Measurements from ENCODE around the gene MIB2.

DNA sequence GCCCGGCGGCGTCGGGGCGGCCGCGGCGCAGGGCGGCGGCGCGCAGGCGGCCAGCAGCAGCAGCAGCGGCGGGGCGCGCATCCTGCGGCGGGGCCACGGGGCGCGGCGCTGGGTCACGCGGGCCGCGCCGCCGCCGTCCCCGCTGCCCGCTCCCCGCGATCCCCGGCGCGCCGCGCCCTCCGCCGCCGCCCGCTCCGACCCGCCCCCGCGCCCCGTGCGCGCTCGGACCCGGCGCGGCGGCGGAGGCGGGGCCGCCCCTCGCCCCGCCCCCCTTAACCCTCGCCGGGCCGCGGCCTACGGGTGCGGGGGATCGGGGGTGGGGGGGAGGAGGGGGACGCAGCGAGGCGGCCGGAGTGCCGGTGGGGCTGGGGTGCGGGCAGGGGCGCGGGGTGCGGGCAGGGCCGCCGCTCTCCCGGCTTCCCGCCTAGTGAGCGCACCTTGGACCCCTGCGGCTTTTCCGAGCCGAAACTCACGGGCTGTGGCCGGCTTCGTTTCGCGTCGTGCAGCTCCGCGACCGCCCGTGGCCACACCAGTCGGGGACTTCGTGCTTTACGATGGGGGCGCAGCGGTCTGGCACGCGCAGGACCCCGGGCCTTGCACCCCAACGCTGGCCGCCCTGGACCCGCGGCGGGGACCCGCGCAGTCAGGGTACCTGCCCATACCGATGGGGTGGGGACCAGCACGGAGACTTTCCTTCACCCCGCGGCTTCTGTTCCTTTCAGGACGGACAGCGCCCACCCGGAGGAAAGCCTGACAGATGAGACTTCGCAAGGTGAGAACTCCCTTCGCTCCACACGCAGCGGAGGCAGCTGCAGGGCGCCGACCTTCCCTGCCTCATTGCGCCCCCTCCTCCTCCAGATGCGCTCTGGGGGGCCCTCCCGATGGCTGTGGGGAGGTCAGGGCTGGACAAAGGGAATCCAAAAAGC lies 15.1 kb upstream of the MIB2 start, which contains the start of gene FNDC10:
- TF ChIP-seq POLR2A (IDR thresholded peaks at IDR 0.05) (no peak), POLR2AphosphoS5 (IDR thresholded peaks at IDR 0.05; ENCODE audit: insufficient read depth in 1 of 2, low read depth in 1 of 2) (no peak)

Data from vagina (tissue), 2 donors.